Spleen (tissue), 11 donors: ENCODE measurements around the gene PTH1R. TPM values are rescaled to one million over a fixed set of nuclear protein-coding genes. Genes with fewer than 3 reads are reported as not detected.

Experiments used
- DNase-seq: peaks from one replicate; pipeline ENCODE4 v3.0.0-alpha.2; 2020
- H3K27ac ChIP-seq, 8 donors: fragments of 200-600 bp; sonication (generic) in 7 of 8; 1 replicate in 4 of 8; 2 replicates in 4 of 8; pipeline versions ENCODE4 v1.5.0 to v1.8.0; 2016 to 2021; ENCODE audit warnings: inconsistent platforms in 4 of 8, mild to moderate bottlenecking in 4 of 8, moderate library complexity in 1 of 8
- H3K27me3 ChIP-seq, 7 donors: fragments of 200-600 bp; sonication (generic) in 6 of 7; replicated peaks in 1 of 7; 1 replicate in 4 of 7; 2 replicates in 3 of 7; pipeline versions ENCODE4 v1.5.0 to v1.8.0; 2016 to 2021; ENCODE audit warnings: inconsistent platforms in 3 of 7, mild to moderate bottlenecking in 1 of 7
- H3K36me3 ChIP-seq, 6 donors: fragments of 200-600 bp; sonication (generic) in 5 of 6; 1 replicate in 4 of 6; 2 replicates in 2 of 6; pipeline versions ENCODE4 v1.5.0 to v1.8.0; 2016 to 2021; ENCODE audit warnings: inconsistent platforms in 2 of 6
- H3K4me1 ChIP-seq, 6 donors: fragments of 200-600 bp; sonication (generic) in 5 of 6; 1 replicate in 3 of 6; 2 replicates in 3 of 6; pipeline versions ENCODE4 v1.5.0 to v1.8.0; 2016 to 2021; ENCODE audit warnings: inconsistent platforms in 3 of 6
- H3K4me3 ChIP-seq, 8 donors: fragments of 200-600 bp; sonication (generic) in 7 of 8; 1 replicate in 4 of 8; 2 replicates in 4 of 8; pipeline versions ENCODE4 v1.5.0 to v1.8.0; 2016 to 2021; ENCODE audit warnings: inconsistent platforms in 4 of 8, mild to moderate bottlenecking in 4 of 8, moderate library complexity in 2 of 8
- H3K9me3 ChIP-seq, 8 donors: fragments of 200-600 bp; sonication (generic) in 7 of 8; 1 replicate in 4 of 8; 2 replicates in 4 of 8; pipeline versions ENCODE4 v1.5.0 to v1.8.0; 2016 to 2021; ENCODE audit warnings: inconsistent platforms in 4 of 8
- CTCF ChIP-seq, 11 experiments: fragments of 200-600 bp in 7 of 11; fragments of 450-650 bp in 4 of 11; sonication (generic) in 4 of 11; IDR thresholded peaks in 8 of 11; conservative IDR thresholded peaks in 3 of 11; 1 replicate in 7 of 11; 2 replicates in 4 of 11; pipeline versions ENCODE4 v1.4.0 to v1.8.0; 2016 to 2021; ENCODE audit warnings: antibody characterized with exemption in 11 of 11, inconsistent platforms in 4 of 11, mild to moderate bottlenecking in 1 of 11
- POLR2A ChIP-seq, 3 donors: fragments of 450-650 bp; IDR thresholded peaks; one replicate each; pipeline ENCODE4 v1.5.1; 2017; ENCODE audit warnings: antibody characterized with exemption in 3 of 3, mild to moderate bottlenecking in 1 of 3
- POLR2AphosphoS5 ChIP-seq, 3 donors: sonication (generic); formaldehyde crosslinking; IDR thresholded peaks; one replicate each; pipeline ENCODE4 v1.5.1; 2017; ENCODE audit warnings: antibody characterized with exemption in 3 of 3
- WGBS, 5 donors: extraction: QIAGEN DNeasy Blood & Tissue Kit in 3 of 5; methylation state at CpG; one replicate each; pipeline versions ENCODE4 v1.1.5 to v1.1.7; 2013 to 2018; 5-methylcytosine and 5-hydroxymethylcytosine counted together
- intact Hi-C: fragments of 100-400 bp; cut with DNase I; formaldehyde crosslinking; loops from one replicate; pipeline ENCODE4 v1.15.0; 2023; ENCODE audit warnings: low total_unique reads
- polyA plus RNA-seq, 3 donors: library from polyadenylated mRNA; stranded (reverse); fragments of 200-250 nt; gene quantifications; one replicate each; pipeline ENCODE4 v1.2.1, GENCODE V29; 2013
- total RNA-seq, 7 donors: library from RNA; depleted of rRNA in 3 of 7; stranded (reverse); fragments of >200 nt in 3 of 7; fragmentation: NEBNext Ultra II Directional in 4 of 7; extraction: Animal tissue kit (Norgen Biotek cat#: 25700) in 4 of 7; gene quantifications; one replicate each; pipeline versions ENCODE4 v1.1.0 to v1.2.1, GENCODE V29; 2016 to 2021
- donor health status: healthy with polysubstance abuse.
- donor health status: DM: no; HTN: no; CAD: no; lungs with moderate emphysema.
- donor health status: DM: no; HTN: no; CAD: no.
- donor health status: Bipolar disorder and iron deficiency.
- donor health status: healthy.
- donor health status: DM: no; HTN: no; CAD: no.
- donor health status: DM: yes; HTN: yes; CAD: no.

PTH1R gene
- total and polyA plus RNA-seq, 10 donors, result 5.1 to 190 (median 34.1) TPM

DNA sequence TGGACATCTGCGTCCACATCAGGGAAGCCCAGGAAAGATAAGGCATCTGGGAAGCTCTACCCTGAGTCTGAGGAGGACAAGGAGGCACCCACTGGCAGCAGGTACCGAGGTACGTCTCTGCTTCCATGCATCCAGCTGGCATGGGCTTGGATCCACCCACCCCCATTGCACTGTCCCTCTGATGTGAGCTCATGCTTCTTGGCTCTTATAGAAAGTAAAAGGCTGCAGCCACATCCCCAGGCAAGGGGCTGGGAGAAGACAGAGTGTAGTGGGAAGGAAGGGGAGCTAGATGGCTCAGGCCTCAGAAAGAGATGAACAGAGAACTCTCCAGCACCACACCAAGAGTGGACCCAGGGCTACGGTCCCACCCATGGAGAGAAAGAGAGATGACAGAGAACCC lies 18.2 kb downstream of the PTH1R start:
- DNase-seq, result peak; percentile 39
- intact Hi-C loops, result loop anchor here (5.0 kb wide), 1 partner anchor 188 kb away; no protein-coding TSS in a partner anchor

DNA sequence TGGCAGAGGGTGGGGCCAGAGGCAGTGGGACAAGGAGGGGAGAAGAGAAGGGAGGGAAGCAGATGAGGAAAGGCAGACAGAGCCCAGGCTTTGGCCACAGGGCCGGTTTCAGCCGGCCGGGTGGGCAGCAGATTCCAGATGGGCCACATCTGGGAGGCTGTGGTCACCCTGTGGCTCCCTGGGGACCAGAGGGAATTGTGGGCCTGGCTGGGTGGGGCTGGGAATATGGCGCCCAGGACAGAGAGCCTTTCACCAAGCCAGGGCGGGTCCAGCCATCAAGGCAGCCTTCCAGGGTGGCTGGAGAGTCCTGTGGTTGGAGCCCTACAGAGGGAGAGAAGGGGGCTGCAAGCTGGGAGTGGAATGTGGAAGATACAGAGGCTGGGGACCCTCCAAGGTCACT lies 18.9 kb downstream of the PTH1R start:
- 76 to 90% (median 79%) methylated on average over 5 of the region's 5 CpGs for WGBS, 5 donors
- TF ChIP-seq CTCF (IDR thresholded peaks at IDR 0.05 in 8 of 11, conservative IDR thresholded peaks at IDR 0.05 in 3 of 11), result no peak
- no peak for TF ChIP-seq POLR2A (IDR thresholded peaks at IDR 0.05)
- TF ChIP-seq POLR2AphosphoS5 (IDR thresholded peaks at IDR 0.05), result no peak
- Histone ChIP-seq H3K27me3 (peaks cover 0 to 65% (median 20%) of the 10 kb centered on the region in 7 donors), H3K9me3 (no peaks in the 10 kb centered on the region), H3K27ac (no peak overlapping the region), H3K36me3 (no peaks in the 10 kb centered on the region), H3K4me3 (no peak overlapping the region), H3K4me1 (peaks cover 4 to 56% (median 29%) of the 10 kb centered on the region in 6 donors)
- intact Hi-C loops, result loop anchor here (5.0 kb wide), 1 partner anchor 189 kb away; no protein-coding TSS in a partner anchor
- peak; percentile 60 for DNase-seq

More for the DNA sequence above, 18.2 kb downstream of the PTH1R start:
- peaks cover 0 to 71% (median 20%) of the 10 kb centered on the region in 7 donors for H3K27me3 ChIP-seq
- H3K9me3 ChIP-seq, result no peaks in the 10 kb centered on the region
- peaks cover 4 to 62% (median 29%) of the 10 kb centered on the region in 6 donors for H3K4me1 ChIP-seq
- TF ChIP-seq CTCF (IDR thresholded peaks at IDR 0.05 in 8 of 11, conservative IDR thresholded peaks at IDR 0.05 in 3 of 11) (no peak), POLR2A (IDR thresholded peaks at IDR 0.05) (no peak), POLR2AphosphoS5 (IDR thresholded peaks at IDR 0.05) (no peak)
- H3K36me3 ChIP-seq, result no peaks in the 10 kb centered on the region
- WGBS, 5 donors, result 68 to 95% (median 86%) methylated on average over 4 of the region's 4 CpGs
- H3K27ac ChIP-seq, result no peak overlapping the region
- H3K4me3 ChIP-seq, result no peak overlapping the region

DNA sequence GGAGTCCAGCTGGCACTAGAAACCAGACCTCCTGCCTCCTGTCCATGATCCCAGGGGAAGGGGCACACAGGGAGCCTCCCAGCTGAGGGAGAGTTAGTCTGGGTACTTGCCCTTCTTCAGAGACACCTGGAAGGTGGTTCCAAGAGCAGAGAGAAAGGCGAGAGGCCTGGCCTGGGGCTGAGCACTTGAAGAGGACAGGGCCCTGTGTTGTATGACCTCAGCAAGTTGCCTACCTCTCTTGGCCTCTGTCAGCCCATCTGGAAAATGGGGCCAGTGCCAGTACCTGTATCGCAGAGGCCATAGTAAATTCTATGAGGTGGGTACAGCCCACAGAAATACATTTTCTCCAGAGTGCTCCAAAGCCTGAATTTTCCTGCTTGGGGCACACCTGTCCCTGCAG lies 19.5 kb downstream of the PTH1R start:
- TF ChIP-seq POLR2AphosphoS5 (IDR thresholded peaks at IDR 0.05), result no peak
- TF ChIP-seq CTCF (IDR thresholded peaks at IDR 0.05 in 8 of 11, conservative IDR thresholded peaks at IDR 0.05 in 3 of 11), result no peak
- no peak for TF ChIP-seq POLR2A (IDR thresholded peaks at IDR 0.05)
- no peaks in the 10 kb centered on the region for H3K36me3 ChIP-seq
- H3K4me1 ChIP-seq, result peaks cover 4 to 50% (median 25%) of the 10 kb centered on the region in 6 donors
- WGBS, 5 donors, result 82 to 97% (median 92%) methylated on average over 2 of the region's 2 CpGs
- intact Hi-C loops, result loop anchor here (5.0 kb wide), 1 partner anchor 190 kb away; no protein-coding TSS in a partner anchor
- H3K27ac ChIP-seq, result no peak overlapping the region
- no peak overlapping the region for H3K4me3 ChIP-seq
- H3K27me3 ChIP-seq, result peaks cover 0 to 58% (median 20%) of the 10 kb centered on the region in 7 donors
- DNase-seq, result peak; percentile 51
- no peaks in the 10 kb centered on the region for H3K9me3 ChIP-seq

GRCh38 chr3:46897829-46898320 lies 20.4 kb downstream of the PTH1R start:
- H3K4me3 ChIP-seq, result peak overlapping the region in 1 of 8 donors; percentile 54
- peak; percentile 66 for DNase-seq
- WGBS, 5 donors, result 77 to 84% (median 78%) methylated on average over 14 to 15 of the region's 15 CpGs
- intact Hi-C loops, result loop anchor here (5.0 kb wide), 1 partner anchor 191 kb away; no protein-coding TSS in a partner anchor
- TF ChIP-seq CTCF (IDR thresholded peaks at IDR 0.05 in 8 of 11, conservative IDR thresholded peaks at IDR 0.05 in 3 of 11), result no peak
- peaks cover under 1 to 41% (median 17%) of the 10 kb centered on the region in 6 donors for H3K4me1 ChIP-seq
- H3K9me3 ChIP-seq, result no peaks in the 10 kb centered on the region
- no peaks in the 10 kb centered on the region for H3K36me3 ChIP-seq
- H3K27ac ChIP-seq, result no peak overlapping the region
- peaks cover 0 to 50% (median 17%) of the 10 kb centered on the region in 7 donors for H3K27me3 ChIP-seq
